Measurements from ENCODE around the gene LIN7C. TPM values are rescaled to one million over a fixed set of nuclear protein-coding genes. Genes with fewer than 3 reads are reported as not detected.

LIN7C gene
- total and polyA plus RNA-seq, 2 of the 8 experiments (the other 6 are each of a cell fraction or from before 2014, with no cell fraction given) = 10.5 to 42.7 TPM

GRCh38 chr11:27467181-27467913, 39.2 kb downstream of the LIN7C start (continued):
- TF ChIP-seq CHD7 (IDR thresholded peaks at IDR 0.05; ENCODE audit: insufficient replicate concordance, low read length) (no peak), SIN3A (conservative IDR thresholded peaks at IDR 0.05 in 1 of 2, IDR thresholded peaks at IDR 0.05 in 1 of 2; ENCODE audit: low read depth in 1 of 2, low read length in 2 of 2) (no peak), CBX5 (IDR thresholded peaks at IDR 0.05; ENCODE audit: low read depth, low read length) (no peak), RBBP5 (IDR thresholded peaks at IDR 0.05; ENCODE audit: borderline replicate concordance, low read depth, low read length) (no peak), EZH2 (IDR thresholded peaks at IDR 0.05; ENCODE audit: low read depth, low read length, severe bottlenecking) (no peak), BACH1 (IDR thresholded peaks at IDR 0.05; ENCODE audit: low read length) (no peak), TAF1 (IDR thresholded peaks at IDR 0.05; ENCODE audit: low read depth, low read length) (no peak), RXRA (IDR thresholded peaks at IDR 0.05; ENCODE audit: insufficient read depth, low read depth, low read length) (no peak), JUND (IDR thresholded peaks at IDR 0.05; ENCODE audit: low read length) (no peak), MAX (IDR thresholded peaks at IDR 0.05) (no peak)
